ENCODE results near the gene CAMTA1. TPM values are rescaled to one million over a fixed set of nuclear protein-coding genes. Genes with fewer than 3 reads are reported as not detected.
"Not testable (repeated sequence)": the region's sequence is repeated elsewhere in the genome, so short reads cannot be mapped to it uniquely, and the experiment has no call there.

The CAMTA1 gene, protein sequence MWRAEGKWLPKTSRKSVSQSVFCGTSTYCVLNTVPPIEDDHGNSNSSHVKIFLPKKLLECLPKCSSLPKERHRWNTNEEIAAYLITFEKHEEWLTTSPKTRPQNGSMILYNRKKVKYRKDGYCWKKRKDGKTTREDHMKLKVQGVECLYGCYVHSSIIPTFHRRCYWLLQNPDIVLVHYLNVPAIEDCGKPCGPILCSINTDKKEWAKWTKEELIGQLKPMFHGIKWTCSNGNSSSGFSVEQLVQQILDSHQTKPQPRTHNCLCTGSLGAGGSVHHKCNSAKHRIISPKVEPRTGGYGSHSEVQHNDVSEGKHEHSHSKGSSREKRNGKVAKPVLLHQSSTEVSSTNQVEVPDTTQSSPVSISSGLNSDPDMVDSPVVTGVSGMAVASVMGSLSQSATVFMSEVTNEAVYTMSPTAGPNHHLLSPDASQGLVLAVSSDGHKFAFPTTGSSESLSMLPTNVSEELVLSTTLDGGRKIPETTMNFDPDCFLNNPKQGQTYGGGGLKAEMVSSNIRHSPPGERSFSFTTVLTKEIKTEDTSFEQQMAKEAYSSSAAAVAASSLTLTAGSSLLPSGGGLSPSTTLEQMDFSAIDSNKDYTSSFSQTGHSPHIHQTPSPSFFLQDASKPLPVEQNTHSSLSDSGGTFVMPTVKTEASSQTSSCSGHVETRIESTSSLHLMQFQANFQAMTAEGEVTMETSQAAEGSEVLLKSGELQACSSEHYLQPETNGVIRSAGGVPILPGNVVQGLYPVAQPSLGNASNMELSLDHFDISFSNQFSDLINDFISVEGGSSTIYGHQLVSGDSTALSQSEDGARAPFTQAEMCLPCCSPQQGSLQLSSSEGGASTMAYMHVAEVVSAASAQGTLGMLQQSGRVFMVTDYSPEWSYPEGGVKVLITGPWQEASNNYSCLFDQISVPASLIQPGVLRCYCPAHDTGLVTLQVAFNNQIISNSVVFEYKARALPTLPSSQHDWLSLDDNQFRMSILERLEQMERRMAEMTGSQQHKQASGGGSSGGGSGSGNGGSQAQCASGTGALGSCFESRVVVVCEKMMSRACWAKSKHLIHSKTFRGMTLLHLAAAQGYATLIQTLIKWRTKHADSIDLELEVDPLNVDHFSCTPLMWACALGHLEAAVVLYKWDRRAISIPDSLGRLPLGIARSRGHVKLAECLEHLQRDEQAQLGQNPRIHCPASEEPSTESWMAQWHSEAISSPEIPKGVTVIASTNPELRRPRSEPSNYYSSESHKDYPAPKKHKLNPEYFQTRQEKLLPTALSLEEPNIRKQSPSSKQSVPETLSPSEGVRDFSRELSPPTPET (N-terminal part only)
- total RNA-seq, result 114 TPM
- long read RNA-seq, transcript CAMTA1-208 (4 exons, 567 nt), result major isoform, 127 of 188 reads
- long read RNA-seq, transcript CAMTA1-213 (3 exons, 538 nt), result minor isoform, 26 of 188 reads
- long read RNA-seq, transcript CAMTA1-202 (5 exons, 431 nt), result minor isoform, 9 of 188 reads
- long read RNA-seq, transcript CAMTA1-209 (4 exons, 863 nt), result minor isoform, 6 of 188 reads
- long read RNA-seq, partial matches to known transcripts, result 2 of 188 reads
- long read RNA-seq, other reads (novel, unspliced or antisense), result 16 of 188 reads

DNA sequence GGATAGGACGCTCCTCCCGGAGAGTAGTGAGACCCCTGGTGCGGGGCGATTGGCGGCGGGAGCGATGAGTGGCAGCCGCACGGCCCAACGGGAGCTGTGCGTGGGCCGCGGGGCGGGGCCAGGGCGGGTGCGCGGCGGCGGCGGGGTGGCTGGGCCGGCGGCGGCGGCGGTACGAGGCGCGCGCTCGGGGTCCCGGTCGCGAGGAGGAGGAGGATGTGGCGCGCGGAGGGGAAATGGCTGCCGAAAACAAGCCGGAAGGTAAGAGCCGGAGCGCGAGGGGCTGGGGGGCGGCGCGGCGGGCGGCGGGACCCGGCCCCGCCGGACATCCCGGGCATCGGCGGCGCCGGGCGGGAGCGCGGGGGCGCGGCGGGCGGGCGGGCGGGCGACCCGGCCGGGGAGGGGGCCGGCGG is at the start of gene CAMTA1:
Gene CAMTA1 (plus strand): TSS at position 137 of the 410 bp plus-strand sequence. CDS start 77 bp downstream, at position 214.
- DNase-seq (ENCODE audit: low spot score), result no peak
- intact Hi-C loops (cut with DNase I), result loop anchor here (10.0 kb wide), 1 partner anchor 171 kb away; the partner anchor contains the start of gene PHF13

DNA sequence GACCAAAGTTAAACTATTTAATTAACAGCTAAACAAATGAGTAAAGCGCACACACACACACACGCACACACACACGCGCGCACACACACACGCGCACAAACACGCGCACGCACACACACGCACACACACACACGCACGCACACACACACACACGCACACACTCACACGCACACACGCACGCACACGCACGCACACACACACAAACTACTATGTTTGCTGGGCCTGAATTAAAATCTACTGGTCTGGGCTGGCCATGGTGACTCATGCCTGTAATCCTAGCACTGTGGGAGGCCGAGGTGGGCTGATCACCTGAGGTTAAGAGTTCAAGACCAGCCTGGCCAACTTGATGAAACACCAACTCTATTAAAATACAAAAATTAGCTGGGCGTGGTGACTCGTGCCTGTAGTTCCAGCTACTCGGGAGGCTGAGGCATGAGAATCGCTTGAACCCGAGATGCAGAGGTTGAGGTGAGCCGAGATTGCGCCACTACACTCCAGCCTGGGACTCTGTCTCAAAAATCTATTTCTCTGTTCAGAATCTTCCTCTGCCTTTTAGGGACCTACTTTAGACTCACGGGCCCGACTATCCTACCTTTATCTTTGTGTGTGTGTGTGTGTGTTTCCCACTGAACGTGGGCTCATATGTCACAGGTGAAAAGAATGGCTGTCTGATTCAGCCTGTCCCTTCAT is 46.1 kb upstream of the CAMTA1 start:
- intact Hi-C loops (cut with DNase I), result no loop called here
- DNase-seq (ENCODE audit: low spot score), result no peak

DNA sequence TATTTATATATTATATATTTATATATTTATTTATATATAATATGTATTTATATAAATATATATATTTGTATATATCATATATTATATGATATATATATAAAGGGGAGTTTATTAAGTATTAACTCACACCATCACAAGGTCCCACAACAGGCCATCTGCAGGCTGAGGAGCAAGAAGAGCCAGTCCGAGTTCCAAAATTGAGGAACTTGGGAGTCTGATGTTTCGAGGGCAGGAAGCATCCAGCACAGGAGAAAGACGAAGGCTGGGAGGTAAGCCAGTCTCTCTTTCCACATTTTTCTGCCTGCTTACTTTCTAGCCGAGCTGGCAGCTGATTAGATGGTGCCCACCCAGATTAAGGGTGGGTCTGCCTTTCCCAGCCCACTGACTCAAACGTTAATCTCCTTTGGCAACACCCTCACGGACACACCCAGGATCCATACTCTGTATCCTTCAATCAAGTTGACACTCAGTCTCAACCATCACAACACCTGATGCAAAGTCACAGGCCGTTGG is 42.5 kb upstream of the CAMTA1 start:
- intact Hi-C loops (cut with DNase I), result loop anchor here (5.0 kb wide), 1 partner anchor 40 kb away; no protein-coding TSS in a partner anchor
- not testable (repeated sequence) for DNase-seq (ENCODE audit: low spot score)

DNA sequence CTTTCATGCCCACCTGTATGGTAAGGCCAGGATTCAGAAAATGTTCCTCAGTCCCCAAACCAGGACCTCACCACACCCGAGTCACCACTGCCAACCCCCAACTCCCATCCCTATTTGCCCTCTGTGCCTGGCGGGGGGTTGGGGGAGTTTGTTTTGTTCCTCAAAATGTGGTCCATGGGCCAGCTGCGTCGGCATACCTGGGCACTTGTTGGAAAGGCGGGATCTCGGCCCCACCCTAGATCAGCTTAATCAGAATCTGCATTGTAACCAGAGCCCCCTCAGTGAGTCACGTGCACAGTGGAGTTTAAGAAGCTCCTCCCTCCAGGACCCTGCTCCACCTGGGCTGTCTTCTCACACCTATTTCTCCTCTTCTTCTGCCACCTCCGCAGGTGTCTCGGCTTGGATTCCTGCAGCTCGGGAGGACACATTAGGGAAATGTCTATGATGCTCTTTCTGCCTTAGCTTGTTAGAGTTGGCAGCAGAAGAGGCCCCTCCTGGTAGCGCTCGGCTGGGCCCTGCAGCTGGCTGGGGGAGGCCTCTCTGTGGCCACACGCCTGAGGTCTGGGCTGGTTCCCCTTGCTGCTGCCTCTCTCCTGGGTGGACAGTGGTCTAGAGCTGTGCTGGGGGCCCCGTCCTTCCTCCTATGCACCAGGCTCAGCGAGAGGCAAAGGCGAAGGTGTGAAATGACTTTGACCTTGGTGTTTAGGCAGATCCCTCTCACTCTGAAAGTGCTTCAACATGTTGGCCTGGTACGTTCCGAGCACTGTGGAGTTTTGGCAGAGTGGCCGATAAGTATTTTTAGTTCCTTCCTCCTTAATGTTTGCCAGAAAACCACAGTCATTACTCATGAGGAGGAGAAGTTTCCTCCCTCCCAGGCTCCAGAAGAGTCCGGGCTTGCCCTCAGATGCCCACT is 41.8 kb upstream of the CAMTA1 start:
- intact Hi-C loops (cut with DNase I), result loop anchor here (5.0 kb wide), 1 partner anchor 39 kb away; no protein-coding TSS in a partner anchor
- peak; percentile 75 for DNase-seq (ENCODE audit: low spot score)

DNA sequence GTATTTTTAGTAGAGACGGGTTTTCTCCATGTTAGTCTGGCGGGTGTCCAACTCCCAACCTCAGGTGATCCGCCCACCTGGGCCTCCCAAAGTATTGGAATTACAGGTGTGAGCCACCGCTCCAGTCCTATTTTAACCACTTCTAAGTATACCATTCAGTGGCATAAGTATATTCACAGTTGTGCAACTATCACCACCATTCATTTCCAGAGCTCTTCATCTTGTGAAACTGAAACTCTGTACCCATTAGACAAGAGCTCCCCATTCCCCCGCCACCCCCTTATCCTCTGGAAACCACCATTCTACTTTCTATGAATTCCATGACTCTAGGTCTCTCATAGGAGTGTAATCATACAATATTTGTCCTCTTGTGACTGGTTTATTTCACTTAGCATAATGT is 40.2 kb upstream of the CAMTA1 start:
- DNase-seq (ENCODE audit: low spot score), result no peak
- intact Hi-C loops (cut with DNase I), result no loop called here

DNA sequence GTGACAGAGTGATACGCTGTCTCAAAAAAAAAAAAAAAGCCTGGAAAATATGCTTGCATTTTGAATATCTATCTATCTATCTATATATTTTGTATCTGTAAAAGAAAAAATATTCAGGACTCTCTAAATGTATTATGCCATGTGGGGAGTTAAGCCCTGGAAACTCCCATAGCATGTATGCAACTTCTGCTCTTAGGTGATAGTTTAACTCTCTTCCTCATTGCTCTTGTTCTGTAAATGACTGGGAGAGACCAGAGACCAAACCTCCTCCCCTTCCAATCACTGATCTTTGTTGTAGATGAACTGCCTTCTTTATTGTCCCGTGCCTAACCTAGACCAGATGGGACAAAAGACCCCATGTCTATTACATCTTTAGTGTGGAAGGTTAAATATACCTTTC is 37.6 kb upstream of the CAMTA1 start:
- intact Hi-C loops (cut with DNase I), result no loop called here
- no peak for DNase-seq (ENCODE audit: low spot score)

DNA sequence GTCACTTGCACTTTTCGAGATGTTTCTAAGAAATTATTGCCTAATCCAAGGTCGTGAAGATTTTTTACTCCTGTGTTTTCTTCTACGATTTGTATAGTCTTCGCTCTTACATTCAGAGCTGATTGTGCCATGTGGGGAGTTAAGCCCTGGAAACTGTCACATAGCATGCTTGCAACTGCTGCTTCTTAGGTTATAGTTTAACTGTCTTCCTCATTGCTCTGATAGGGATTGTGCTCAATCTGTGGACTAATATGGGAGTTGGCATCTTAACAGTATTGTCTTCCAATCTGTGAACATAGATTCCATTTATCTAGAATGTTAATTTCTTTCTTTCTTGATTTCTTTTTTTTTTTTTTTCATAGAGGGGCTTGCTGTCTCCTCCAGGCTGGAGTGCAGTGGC is 34.8 kb upstream of the CAMTA1 start:
- DNase-seq (ENCODE audit: low spot score), result no peak
- intact Hi-C loops (cut with DNase I), result no loop called here

DNA sequence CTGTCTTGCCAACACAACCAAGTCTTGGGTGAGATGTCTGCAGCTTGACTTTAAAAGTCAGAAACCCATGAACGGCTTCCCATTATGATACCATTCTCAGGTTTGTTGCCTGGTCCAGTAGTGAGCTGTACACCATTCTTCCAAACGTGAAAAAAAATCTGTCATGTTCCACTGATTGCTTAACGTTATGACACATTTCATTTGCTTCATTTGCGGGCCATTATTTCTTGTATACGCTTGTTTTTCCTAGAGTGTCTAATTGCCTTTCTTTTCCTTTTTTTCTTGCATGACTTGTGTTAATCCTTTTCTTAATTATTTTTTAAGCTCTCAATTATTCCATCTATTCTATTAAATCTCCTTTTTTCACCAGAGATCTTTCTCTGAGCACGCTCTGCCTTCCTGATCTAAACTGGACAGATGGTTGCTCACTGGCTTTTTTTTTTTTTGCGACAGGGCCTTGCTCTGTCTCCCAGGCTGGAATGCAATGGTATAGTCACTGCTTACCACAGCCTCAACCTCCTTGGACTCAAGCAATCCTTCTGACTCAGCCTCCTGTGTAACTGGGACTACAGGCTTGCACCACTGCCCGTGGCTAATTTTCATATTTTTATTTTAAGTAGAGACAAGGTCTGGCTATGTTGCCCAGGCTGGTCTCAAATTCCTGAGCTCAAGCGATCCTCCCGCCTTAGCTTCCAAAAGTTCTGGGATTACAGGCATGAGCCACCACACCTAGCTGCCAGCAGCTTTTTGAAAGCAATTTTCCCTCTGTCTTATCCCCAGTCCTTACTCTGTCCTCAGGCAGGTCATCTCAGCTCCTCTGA is 31.7 kb upstream of the CAMTA1 start:
- DNase-seq (ENCODE audit: low spot score), result no peak
- intact Hi-C loops (cut with DNase I), result no loop called here

DNA sequence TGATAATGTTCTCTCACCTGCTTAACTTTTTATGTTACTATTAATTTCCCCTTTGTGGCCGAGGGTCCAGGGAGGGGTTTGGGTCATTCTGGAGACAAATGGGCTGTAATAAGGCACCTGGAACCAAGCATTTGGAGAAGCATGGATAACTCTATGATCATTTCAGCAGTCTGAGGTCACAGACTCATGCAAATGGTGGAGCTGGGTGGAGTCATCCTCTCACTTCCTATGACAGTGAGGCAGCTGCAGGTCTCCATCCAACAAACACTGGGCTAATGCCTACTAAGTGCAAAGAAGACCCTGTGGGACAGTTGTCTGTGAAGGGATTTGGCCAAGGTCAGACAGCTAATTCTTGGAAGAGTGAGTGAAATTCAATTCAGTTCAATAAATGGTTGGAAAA is 28.8 kb upstream of the CAMTA1 start:
- no peak for DNase-seq (ENCODE audit: low spot score)
- intact Hi-C loops (cut with DNase I), result no loop called here

DNA sequence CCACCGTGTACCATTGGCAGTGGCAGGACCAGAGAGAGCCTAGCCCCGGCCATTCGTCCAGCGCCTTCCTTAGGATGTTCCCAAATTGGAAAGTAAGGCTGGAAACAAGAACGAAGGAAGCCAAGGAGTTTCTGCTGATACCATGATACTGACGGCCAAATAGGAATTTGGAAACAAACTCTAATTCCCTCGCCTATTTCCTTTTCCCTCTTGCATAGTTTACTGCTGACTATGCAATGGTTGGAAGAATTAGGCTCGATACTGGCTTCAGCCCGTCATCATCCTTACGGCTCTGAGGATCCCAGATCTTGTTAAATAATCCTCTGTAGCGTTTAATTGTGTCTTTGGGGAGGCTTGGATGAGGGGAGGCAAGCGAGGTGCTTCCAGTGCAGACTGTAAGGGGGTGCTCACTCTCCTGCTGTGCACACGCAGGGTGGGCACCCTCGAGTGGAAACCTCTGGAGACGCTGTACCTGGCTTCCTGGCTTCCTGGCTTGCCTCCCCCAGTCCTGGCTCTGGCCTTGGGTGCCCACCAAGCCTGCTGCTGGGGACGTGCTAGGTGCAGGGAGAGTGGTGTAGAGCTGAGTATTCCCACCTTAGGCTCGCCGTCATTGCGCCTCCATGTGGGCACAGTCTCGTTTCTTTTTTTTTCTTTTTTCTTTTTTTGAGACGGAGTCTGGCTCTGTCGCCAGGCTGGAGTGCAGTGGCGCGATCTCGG is 27.4 kb upstream of the CAMTA1 start:
- intact Hi-C loops (cut with DNase I), result no loop called here
- DNase-seq (ENCODE audit: low spot score), result no peak

DNA sequence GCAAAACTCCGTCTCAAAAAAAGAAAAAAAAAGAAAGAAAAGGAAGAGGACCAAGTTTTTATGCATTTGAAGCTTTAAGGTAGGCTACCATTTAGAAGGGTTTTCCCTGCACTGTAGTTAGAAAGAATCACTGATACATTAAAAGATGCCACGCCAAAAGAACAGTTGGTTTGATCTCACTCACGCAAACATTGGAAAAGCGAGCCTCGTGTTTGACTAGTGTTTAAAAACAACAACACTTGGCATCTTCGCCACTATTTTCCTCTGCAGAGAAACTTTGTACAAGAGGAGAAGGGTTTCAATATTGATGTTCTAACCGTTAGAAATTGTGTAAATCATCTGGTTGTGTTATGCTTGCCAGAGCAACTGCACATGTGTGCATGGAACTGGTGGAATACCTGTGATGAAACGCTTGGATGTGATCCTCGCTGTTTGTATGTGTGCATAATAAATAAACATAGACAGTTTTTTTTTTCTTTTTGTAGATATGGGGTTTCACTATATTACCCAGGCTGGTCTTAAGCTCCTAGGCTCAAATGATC is 24.0 kb upstream of the CAMTA1 start:
- intact Hi-C loops (cut with DNase I), result no loop called here
- no peak for DNase-seq (ENCODE audit: low spot score)

DNA sequence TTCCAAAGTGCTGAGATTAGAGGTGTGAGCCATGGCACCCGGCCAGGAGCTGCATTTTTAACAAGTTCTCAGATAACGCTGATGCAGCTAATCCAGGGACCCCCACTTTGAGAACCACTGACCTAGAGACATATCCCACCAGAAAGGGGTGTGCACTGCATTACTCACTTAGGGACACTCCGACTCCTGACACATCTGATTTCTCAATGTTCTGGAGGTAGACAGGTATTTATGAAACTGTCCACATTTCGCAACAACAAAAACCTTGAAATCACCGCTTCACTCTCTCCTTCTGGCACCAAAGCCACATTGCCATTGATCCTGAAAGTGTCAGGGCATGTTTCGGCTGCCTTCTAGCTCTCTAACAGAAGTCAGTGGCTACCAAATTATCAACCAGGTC is 23.2 kb upstream of the CAMTA1 start:
- DNase-seq (ENCODE audit: low spot score), result no peak
- intact Hi-C loops (cut with DNase I), result no loop called here

DNA sequence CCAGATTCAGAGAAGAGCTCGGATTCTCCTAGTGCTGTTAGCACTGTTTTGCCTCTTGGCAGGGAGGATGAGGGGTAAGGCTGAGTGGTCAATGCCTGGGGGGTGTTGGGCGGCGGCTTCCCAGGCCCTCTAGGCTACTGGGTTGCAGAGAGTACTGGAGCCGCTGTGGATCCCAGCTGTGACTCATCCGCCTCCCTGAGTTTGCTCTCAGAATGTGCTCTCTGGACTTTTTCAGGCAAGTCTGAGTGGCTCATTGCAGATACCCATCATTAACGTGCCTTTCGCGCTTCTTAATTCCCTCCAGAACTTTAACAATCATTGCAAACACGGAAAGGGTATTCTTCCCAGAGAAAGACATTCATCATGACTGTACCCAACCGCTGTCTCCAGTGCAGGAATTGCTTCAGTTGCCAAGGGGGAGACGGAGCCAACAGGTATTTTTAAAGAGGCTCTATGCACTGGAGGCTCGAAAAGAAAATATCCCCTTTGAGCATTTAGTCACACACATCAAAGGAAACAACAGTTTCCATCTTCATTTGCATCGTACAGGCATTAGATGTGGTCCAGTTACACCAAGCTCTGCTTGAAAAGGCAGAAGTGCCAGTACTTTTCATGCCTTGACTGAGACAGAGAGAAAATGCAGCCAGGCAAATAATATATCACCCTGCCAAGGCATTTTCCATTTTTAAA is 14.4 kb upstream of the CAMTA1 start:
- no peak for DNase-seq (ENCODE audit: low spot score)
- intact Hi-C loops (cut with DNase I), result no loop called here

DNA sequence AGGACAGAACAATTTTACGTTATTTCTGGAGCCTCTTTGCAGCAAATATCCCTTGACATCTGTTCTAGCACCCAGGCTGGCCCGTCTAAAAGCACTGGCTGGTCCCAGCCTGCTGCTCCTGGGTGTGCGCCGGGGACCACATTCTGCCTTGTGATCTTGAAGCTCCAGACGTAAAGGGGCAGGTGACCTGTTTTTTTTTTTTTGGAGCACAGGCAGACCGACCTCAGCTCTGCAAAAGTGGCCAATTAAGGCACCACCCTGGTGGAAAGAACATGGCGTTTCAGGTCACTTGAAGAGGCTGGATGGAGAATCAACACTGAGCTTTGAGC is 13.8 kb upstream of the CAMTA1 start:
- intact Hi-C loops (cut with DNase I), result no loop called here
- no peak for DNase-seq (ENCODE audit: low spot score)

DNA sequence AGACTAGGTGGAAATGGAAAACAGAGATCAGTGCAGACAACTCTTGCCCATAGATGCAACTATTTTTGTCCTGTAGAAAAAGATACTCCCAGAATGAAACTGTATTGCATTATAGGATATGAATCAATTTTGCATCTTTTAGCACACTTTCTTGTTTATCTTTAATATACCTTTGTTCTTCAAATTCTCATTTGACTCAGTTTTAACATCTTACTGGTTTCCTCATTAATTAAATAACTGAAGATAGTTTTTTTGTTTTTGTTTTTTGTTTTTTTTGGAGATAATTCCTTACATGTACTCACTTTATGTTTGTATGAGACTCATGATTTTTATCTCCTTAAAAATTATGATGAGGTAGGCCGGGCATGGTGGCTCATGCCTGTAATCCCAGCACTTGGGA is 10.9 kb upstream of the CAMTA1 start:
- DNase-seq (ENCODE audit: low spot score), result no peak
- intact Hi-C loops (cut with DNase I), result no loop called here
